ENCODE measurements around the gene SLIT1. TPM values are rescaled to one million over a fixed set of nuclear protein-coding genes. Genes with fewer than 3 reads are reported as not detected.

The SLIT1 gene
- total and polyA plus RNA-seq, 7 donors, result 0.04 to 0.30 (median 0.08) TPM

DNA sequence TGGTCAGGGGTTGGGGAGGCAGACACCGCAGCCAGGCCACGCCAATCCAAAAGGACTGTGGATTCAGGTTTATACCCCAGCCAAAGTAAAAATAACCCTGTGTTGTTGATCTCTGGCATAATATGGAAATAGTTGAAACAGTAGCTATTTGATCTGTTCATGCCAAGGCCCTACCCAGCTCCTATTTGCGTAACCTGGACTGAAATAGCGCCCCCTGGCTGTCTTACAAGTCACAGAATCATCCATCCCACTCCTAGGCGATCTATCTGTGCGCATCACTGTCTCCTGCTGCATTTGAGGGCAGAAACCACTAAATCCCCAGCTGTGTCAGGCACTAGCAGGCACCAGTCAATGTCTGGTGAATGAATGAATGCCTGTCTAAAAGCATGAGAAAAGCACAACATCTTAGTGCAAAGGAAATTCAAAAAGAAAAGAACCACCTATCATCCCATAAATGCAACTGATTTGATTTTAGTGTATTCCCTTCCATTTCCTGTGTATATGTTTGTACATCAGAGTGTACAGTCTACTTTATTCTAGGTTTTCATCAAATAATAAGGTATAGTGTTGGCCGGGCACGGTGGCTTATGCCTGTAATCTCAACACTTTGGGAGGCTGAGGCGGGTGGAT is 160.0 kb downstream of the SLIT1 start:
- H3K4me3 ChIP-seq, result no peak overlapping the region
- peak overlapping the region; percentile 91 for H3K27ac ChIP-seq
- no peaks in the 10 kb centered on the region for H3K9me3 ChIP-seq
- WGBS, 3 donors, result 50 to 64% (median 52%) methylated on average over 9 of the region's 9 CpGs
- DNase-seq (peak; percentile 39 to 70), ATAC-seq (peak; percentile 64 to 76 (median 66))
- TF ChIP-seq, protein P1, sequence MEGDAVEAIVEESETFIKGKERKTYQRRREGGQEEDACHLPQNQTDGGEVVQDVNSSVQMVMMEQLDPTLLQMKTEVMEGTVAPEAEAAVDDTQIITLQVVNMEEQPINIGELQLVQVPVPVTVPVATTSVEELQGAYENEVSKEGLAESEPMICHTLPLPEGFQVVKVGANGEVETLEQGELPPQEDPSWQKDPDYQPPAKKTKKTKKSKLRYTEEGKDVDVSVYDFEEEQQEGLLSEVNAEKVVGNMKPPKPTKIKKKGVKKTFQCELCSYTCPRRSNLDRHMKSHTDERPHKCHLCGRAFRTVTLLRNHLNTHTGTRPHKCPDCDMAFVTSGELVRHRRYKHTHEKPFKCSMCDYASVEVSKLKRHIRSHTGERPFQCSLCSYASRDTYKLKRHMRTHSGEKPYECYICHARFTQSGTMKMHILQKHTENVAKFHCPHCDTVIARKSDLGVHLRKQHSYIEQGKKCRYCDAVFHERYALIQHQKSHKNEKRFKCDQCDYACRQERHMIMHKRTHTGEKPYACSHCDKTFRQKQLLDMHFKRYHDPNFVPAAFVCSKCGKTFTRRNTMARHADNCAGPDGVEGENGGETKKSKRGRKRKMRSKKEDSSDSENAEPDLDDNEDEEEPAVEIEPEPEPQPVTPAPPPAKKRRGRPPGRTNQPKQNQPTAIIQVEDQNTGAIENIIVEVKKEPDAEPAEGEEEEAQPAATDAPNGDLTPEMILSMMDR (IDR thresholded peaks at IDR 0.05), result peak; percentile 75
- intact Hi-C loops (cut with DNase I), result loop anchor here (2.0 to 10.0 kb wide), 8 partner anchors 115 to 633 kb away; partner anchors contain the start of gene LCOR (in 1 of the 2)
- H3K36me3 ChIP-seq (ENCODE audit: insufficient read depth in 1 of 2, low read depth in 1 of 2), result no peaks in the 10 kb centered on the region
- H3K4me1 ChIP-seq, result peaks cover 24% of the 10 kb centered on the region
- no peaks in the 10 kb centered on the region for H3K27me3 ChIP-seq (ENCODE audit: insufficient read depth in 3 of 3, low read length in 2 of 3)

DNA sequence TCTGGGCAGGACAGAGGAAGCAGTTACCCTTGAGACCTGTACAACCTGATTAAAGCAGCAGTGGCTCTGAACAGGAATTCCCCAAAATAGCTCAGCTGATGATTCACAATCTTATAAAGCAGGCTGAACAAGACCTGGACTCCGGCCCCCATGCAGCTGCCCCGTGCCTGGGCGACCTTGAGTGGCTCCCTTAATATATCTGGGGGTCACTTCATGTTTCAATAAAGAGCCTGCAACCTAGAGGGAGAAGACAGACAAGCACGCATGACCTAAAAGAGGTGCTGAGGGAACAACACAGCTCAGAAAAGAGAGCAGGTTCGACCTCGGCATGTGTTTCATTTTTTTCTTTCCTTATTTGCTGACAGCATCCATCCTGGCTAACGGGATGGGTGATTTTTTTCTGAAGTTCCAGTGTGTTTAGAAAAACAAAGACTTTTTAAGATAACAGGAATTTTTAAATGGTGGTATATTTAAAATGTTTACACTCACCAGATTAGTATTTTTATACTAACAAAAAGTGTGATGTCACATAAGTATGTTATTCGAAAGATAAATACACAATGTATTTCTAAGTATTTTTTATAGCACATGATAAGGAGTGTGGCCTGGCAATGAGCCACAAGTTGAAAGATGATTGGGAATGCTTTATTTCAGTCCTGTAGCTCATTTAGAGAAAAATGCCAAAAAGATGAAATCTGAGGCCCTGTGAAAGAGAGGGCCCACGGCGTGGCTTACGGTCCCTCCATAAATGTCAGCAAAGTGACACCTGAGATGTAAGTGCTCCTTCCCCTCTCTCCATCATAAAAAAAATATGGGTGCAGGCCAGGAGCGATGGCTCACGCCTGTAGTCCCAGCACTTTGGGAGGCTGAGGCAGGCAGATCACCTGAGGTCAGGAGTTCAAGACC is 161.3 kb downstream of the SLIT1 start:
- Histone ChIP-seq H3K4me3 (no peak overlapping the region), H3K4me1 (peaks cover 35% of the 10 kb centered on the region), H3K27ac (peak overlapping the region; percentile 91), H3K27me3 (ENCODE audit: insufficient read depth in 3 of 3, low read length in 2 of 3) (no peaks in the 10 kb centered on the region), H3K9me3 (no peaks in the 10 kb centered on the region), H3K36me3 (ENCODE audit: insufficient read depth in 1 of 2, low read depth in 1 of 2) (no peaks in the 10 kb centered on the region)
- ATAC-seq, result peak; percentile 68 to 77 (median 74)
- intact Hi-C loops (cut with DNase I), result loop anchor here (2.0 to 10.0 kb wide), 9 partner anchors 112 to 632 kb away; partner anchors contain the start of gene LCOR (in 1 of the 2)
- TF ChIP-seq, protein P1 (IDR thresholded peaks at IDR 0.05), result no peak
- DNase-seq, result peak; percentile 51 to 82
- WGBS, 3 donors, result 19 to 29% (median 28%) methylated on average over 13 of the region's 13 CpGs

DNA sequence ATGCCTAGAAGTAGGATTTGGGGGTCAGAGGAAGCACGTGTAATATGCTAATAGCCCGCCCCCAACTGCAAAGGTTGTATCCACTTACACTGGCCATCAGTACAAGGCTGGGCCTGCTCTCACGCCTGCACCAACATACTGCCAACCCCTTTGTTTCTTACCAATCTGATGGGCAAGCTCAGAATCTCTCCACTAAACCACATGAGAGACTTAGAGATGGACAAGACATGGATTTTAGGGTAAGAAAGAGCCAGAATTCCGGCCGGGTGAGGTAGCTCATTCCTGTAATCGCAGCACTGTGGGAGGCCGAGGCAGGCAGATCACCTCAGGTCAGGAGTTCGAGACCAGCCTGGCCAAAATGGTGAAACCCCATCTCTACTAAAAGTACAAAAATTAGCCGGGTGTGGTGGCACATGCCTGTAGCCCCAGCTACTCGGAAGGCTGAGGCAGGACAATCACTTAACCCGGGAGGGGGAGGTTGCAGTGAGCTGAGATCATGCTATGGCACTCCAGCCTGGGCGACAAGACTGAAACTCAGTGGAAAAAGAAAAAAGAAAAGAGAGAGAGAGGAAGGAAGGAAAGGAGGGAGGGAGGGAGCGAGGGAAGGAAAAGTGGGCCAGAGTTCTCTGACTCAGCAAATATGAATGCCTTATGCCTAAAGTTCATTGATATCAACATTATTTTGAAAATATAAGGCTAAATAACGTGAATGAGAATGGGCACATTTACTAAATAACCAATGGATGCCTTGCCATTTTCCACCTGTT is 162.2 kb downstream of the SLIT1 start:
- ATAC-seq (peak in 2 of 4 donors; percentile 0 to 4), DNase-seq (no peak)
- Histone ChIP-seq H3K36me3 (ENCODE audit: insufficient read depth in 1 of 2, low read depth in 1 of 2) (no peaks in the 10 kb centered on the region), H3K27ac (peak overlapping the region; percentile 91), H3K4me1 (peaks cover 36% of the 10 kb centered on the region), H3K4me3 (no peak overlapping the region), H3K9me3 (no peaks in the 10 kb centered on the region), H3K27me3 (ENCODE audit: insufficient read depth in 3 of 3, low read length in 2 of 3) (no peaks in the 10 kb centered on the region)
- TF ChIP-seq, protein P1 (IDR thresholded peaks at IDR 0.05), result no peak
- WGBS, 3 donors, result 54 to 72% (median 56%) methylated on average over 14 of the region's 14 CpGs
- intact Hi-C loops (cut with DNase I), result loop anchor here (2.0 to 10.0 kb wide), 6 partner anchors 111 to 629 kb away; no protein-coding TSS in a partner anchor

DNA sequence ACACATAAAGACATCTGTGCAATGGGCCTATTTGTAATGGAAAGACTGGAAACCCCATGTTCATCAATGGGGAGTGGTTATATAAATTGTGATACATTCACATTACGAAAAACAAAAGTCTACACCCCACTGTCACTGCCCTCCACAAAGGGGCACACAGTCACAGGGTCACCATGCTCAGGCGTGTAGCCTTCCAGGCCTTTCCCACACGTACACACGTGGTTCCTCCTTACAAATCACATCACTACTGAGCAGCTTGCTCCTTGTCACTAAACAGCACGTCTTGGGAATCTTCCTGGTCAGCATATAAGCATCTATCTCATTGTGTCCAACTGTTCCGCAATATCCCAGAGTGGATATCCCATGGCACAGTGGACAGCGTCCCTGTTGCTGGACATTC is 163.1 kb downstream of the SLIT1 start:
- intact Hi-C loops (cut with DNase I), result loop anchor here (5.0 to 10.0 kb wide), 4 partner anchors 110 to 628 kb away; no protein-coding TSS in a partner anchor
- peaks cover 36% of the 10 kb centered on the region for H3K4me1 ChIP-seq
- no peak overlapping the region for H3K4me3 ChIP-seq
- WGBS, 3 donors, result 87 to 94% (median 92%) methylated on average over 7 of the region's 7 CpGs
- DNase-seq, result no peak
- H3K9me3 ChIP-seq, result no peaks in the 10 kb centered on the region
- no peaks in the 10 kb centered on the region for H3K27me3 ChIP-seq (ENCODE audit: insufficient read depth in 3 of 3, low read length in 2 of 3)
- peak overlapping the region; percentile 91 for H3K27ac ChIP-seq
- TF ChIP-seq, protein P1 (IDR thresholded peaks at IDR 0.05), result no peak
- no peaks in the 10 kb centered on the region for H3K36me3 ChIP-seq (ENCODE audit: insufficient read depth in 1 of 2, low read depth in 1 of 2)
- no peak for ATAC-seq
